Activated CD8-positive, alpha-beta T cell treated with anti-CD3 and anti-CD28 coated beads for 36 hours (primary cell): Measurements from ENCODE around the gene C3orf38. TPM values are rescaled to one million over a fixed set of nuclear protein-coding genes. Genes with fewer than 3 reads are reported as not detected.

Experiments
- ATAC-seq: fragments of 200-7000 bp; cut with Tn5 transposase; one replicate; pipeline ENCODE4 v1.10.0; 2021; ENCODE audit warnings: mild to moderate bottlenecking, moderate library complexity
- CTCF ChIA-PET: fragments of 350-600 bp; sonication (Branson Sonifier 250); formaldehyde crosslinking; loops from one replicate; lab custom pipeline; 2021; ENCODE audit warnings: antibody characterized with exemption; lab: Charles Lee
- POLR2A ChIA-PET: fragments of 350-600 bp; sonication (Branson Sonifier 250); formaldehyde crosslinking; loops from one replicate; lab custom pipeline; 2021; ENCODE audit warnings: antibody characterized with exemption; lab: Charles Lee
- DNase-seq: peaks from one replicate; pipeline ENCODE4 v3.0.0-alpha.2; 2020
- H3K27ac Mint-ChIP-seq: one replicate; pipeline ENCODE4 v1.8.0; 2021; ENCODE audit warnings: mild to moderate bottlenecking, mixed read lengths
- H3K27me3 Mint-ChIP-seq: one replicate; pipeline ENCODE4 v1.8.0; 2021; ENCODE audit warnings: mixed read lengths
- H3K36me3 Mint-ChIP-seq: one replicate; pipeline ENCODE4 v1.8.0; 2021; ENCODE audit warnings: low read depth, mixed read lengths
- H3K4me1 Mint-ChIP-seq: one replicate; pipeline ENCODE4 v1.8.0; 2021; ENCODE audit warnings: low read depth, mixed read lengths
- H3K4me3 Mint-ChIP-seq: one replicate; pipeline ENCODE4 v1.8.0; 2021; ENCODE audit warnings: mild to moderate bottlenecking, moderate library complexity, mixed read lengths
- H3K9me3 Mint-ChIP-seq: one replicate; pipeline ENCODE4 v1.8.0; 2021; ENCODE audit warnings: mixed read lengths
- intact Hi-C: fragments of 100-400 bp; cut with micrococcal nuclease; formaldehyde crosslinking; loops from one replicate; pipeline ENCODE4 v1.10.0; 2022
- total RNA-seq, 2 experiments: library from RNA; stranded (reverse); gene quantifications; one replicate each; pipeline ENCODE4 v1.2.3, GENCODE V29; 2021
- TF ChIP-seq, protein P1 (sequence below): fragments of 200-600 bp; IDR thresholded peaks from one replicate; pipeline ENCODE4 v1.8.0; 2022; ENCODE audit warnings: antibody characterized with exemption, mild to moderate bottlenecking

C3orf38 gene
- total RNA-seq, 2 experiments from 2014 or later, result 17.8 to 19.0 TPM

DNA sequence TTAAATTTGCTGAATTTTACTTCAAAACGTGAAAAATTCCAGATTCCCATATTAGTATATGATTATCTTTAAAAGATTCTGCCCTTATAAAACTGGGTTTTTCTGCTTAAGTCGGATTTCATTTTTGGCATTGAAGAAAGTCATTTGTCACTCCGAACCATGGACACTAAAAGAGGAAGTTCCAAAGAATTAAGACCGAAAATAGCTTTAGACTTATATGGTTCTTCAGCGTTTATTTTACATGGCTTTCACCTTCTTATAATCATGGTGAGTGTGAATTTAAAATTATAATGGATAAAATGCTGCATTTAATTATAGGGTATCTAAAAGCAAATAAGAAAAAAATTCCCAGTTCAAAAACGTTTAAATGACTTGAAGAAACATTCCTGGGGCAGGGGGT lies 1.0 kb downstream of the C3orf38 start:
- CTCF ChIA-PET, result interaction anchor here (0.9 to 2.6 kb wide), 4 partner anchors 17 to 800 kb away, joined by 3 to 12 read pairs (median 8); no protein-coding TSS in a partner anchor
- peaks cover 1% of the 10 kb centered on the region for H3K27me3 Mint-ChIP-seq

GRCh38 chr3:88151358-88151757 lies 1.6 kb downstream of the C3orf38 start:
- ATAC-seq (peak; percentile 19), DNase-seq (no peak)
- Mint-ChIP-seq H3K4me1 (peaks cover 39% of the 10 kb centered on the region), H3K9me3 (no peaks in the 10 kb centered on the region), H3K4me3 (peak overlapping the region; percentile 94), H3K27me3 (peaks cover 1% of the 10 kb centered on the region), H3K36me3 (peaks cover 24% of the 10 kb centered on the region), H3K27ac (peak overlapping the region; percentile 99)
- ChIA-PET CTCF (interaction anchor here (0.9 to 1.0 kb wide), 2 partner anchors 29 to 801 kb away, joined by 3 read pairs; no protein-coding TSS in a partner anchor), POLR2A (interaction anchor here (0.6 kb wide), 1 partner anchor 47 kb away, joined by 3 read pairs; no protein-coding TSS in a partner anchor)
- TF ChIP-seq, protein P1, sequence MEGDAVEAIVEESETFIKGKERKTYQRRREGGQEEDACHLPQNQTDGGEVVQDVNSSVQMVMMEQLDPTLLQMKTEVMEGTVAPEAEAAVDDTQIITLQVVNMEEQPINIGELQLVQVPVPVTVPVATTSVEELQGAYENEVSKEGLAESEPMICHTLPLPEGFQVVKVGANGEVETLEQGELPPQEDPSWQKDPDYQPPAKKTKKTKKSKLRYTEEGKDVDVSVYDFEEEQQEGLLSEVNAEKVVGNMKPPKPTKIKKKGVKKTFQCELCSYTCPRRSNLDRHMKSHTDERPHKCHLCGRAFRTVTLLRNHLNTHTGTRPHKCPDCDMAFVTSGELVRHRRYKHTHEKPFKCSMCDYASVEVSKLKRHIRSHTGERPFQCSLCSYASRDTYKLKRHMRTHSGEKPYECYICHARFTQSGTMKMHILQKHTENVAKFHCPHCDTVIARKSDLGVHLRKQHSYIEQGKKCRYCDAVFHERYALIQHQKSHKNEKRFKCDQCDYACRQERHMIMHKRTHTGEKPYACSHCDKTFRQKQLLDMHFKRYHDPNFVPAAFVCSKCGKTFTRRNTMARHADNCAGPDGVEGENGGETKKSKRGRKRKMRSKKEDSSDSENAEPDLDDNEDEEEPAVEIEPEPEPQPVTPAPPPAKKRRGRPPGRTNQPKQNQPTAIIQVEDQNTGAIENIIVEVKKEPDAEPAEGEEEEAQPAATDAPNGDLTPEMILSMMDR, result no peak
- intact Hi-C loops, result loop anchor here (5.0 kb wide), 1 partner anchor 94 kb away; the partner anchor contains the start of genes CGGBP1 and ZNF654

More for the DNA sequence above, 1.0 kb downstream of the C3orf38 start:
- intact Hi-C loops, result loop anchor here (5.0 kb wide), 1 partner anchor 94 kb away; the partner anchor contains the start of genes CGGBP1 and ZNF654
- TF ChIP-seq, protein P1, result no peak
- H3K36me3 Mint-ChIP-seq, result peaks cover 18% of the 10 kb centered on the region
- H3K4me1 Mint-ChIP-seq, result peaks cover 34% of the 10 kb centered on the region
- ATAC-seq (no peak), DNase-seq (no peak)
- peak overlapping the region; percentile 99 for H3K27ac Mint-ChIP-seq
- H3K4me3 Mint-ChIP-seq, result peak overlapping the region; percentile 94
- no peaks in the 10 kb centered on the region for H3K9me3 Mint-ChIP-seq
- POLR2A ChIA-PET, result interaction anchor here (1.2 kb wide), 1 partner anchor 92 kb away, joined by 10 read pairs; the partner anchor contains the start of genes CGGBP1 and ZNF654

DNA sequence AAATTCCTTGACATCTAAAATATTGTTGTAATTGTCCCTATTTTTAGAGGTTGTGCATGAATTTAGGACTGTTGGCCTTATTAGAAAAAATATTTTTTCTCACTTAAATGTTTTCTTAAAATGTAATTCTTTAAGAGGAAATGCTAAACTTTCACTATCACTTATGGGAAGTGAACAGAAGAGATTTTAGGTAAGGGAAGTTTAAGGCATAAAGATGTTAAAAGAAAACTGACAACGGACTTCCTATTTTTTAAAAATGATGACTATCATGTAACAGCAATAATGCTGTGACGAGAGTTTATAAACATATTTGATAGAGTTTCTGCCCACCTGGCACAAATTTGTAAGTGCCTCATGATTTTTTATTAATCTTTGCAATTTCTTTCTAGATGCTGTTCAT lies 3.1 kb downstream of the C3orf38 start:
- intact Hi-C loops, result loop anchor here (5.0 kb wide), 1 partner anchor 96 kb away; the partner anchor contains the start of genes CGGBP1 and ZNF654
- H3K27ac Mint-ChIP-seq, result no peak overlapping the region
- no peaks in the 10 kb centered on the region for H3K9me3 Mint-ChIP-seq
- H3K27me3 Mint-ChIP-seq, result peaks cover 1% of the 10 kb centered on the region
- H3K36me3 Mint-ChIP-seq, result peaks cover 30% of the 10 kb centered on the region
- TF ChIP-seq, protein P1, result no peak
- ChIA-PET CTCF (no interaction called here), POLR2A (no interaction called here)
- H3K4me1 Mint-ChIP-seq, result peaks cover 37% of the 10 kb centered on the region
- ATAC-seq (no peak), DNase-seq (no peak)
- no peak overlapping the region for H3K4me3 Mint-ChIP-seq

- no peaks in the 10 kb centered on the region for H3K27me3 Mint-ChIP-seq
- DNase-seq (no peak), ATAC-seq (no peak)
- no peaks in the 10 kb centered on the region for H3K9me3 Mint-ChIP-seq
- ChIA-PET CTCF (interaction anchor here (1.5 kb wide), 1 partner anchor 14 kb away, joined by 4 read pairs; no protein-coding TSS in a partner anchor), POLR2A (no interaction called here)
- TF ChIP-seq, protein P1, result no peak
- H3K27ac Mint-ChIP-seq, result no peak overlapping the region
- H3K4me3 Mint-ChIP-seq, result no peak overlapping the region
- peaks cover 12% of the 10 kb centered on the region for H3K36me3 Mint-ChIP-seq
- intact Hi-C loops, result no loop called here
- H3K4me1 Mint-ChIP-seq, result peaks cover 4% of the 10 kb centered on the region
Observed at GRCh38 chr3:88166419-88166971, 16.7 kb downstream of the C3orf38 start.

DNA sequence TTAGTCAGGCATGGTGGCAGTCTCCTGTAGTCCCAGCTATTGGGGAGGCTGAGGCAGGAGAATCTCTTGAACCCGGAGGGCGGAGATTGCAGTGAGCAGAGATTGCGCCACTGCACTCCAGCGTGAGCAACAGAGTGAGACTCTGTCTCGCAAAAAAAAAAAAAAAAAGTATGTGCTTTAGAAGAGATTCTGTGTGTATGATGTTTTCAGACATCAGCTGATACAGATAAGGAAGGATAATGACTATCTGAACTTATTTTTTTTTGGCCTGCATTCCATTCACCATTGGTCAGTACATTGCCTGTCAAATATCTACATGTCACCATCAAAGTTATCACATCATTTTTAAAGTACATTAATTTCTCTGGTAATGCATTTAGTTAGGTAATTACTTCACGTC lies 17.4 kb downstream of the C3orf38 start:
- ATAC-seq (no peak), DNase-seq (no peak)
- intact Hi-C loops, result no loop called here
- Mint-ChIP-seq H3K4me1 (peaks cover 4% of the 10 kb centered on the region), H3K9me3 (no peaks in the 10 kb centered on the region), H3K4me3 (no peak overlapping the region), H3K27ac (no peak overlapping the region), H3K27me3 (no peaks in the 10 kb centered on the region), H3K36me3 (peaks cover 9% of the 10 kb centered on the region)
- ChIA-PET CTCF (interaction anchor here (1.5 kb wide), 1 partner anchor 13 kb away, joined by 4 read pairs; no protein-coding TSS in a partner anchor), POLR2A (no interaction called here)
- TF ChIP-seq, protein P1, result no peak
